Stimulated activated CD8-positive, alpha-beta memory T cell treated with anti-CD3 and anti-CD28 coated beads, Interleukin-7, amount 100 ng/mL, for 48 hours (primary cell): Measurements from ENCODE around the gene CYP4V2.

Experiments
- DNase-seq, 2 donors: peaks; one replicate each; pipeline ENCODE4 v3.0.0-alpha.2; 2020; ENCODE audit warnings: low read depth in 1 of 2; ENCODE audit errors: extremely low read depth in 1 of 2

The CYP4V2 gene

GRCh38 chr4:186191200-186192065, at the start of gene CYP4V2:
Gene CYP4V2, plus strand, starts transcription at chr4:186191567. Its CDS starts 257 bp downstream, at chr4:186191824.
- DNase-seq, result peak; percentile 75 to 81

GRCh38 chr4:186144198-186144945, 47.0 kb upstream of the CYP4V2 start:
- DNase-seq, result no peak

DNA sequence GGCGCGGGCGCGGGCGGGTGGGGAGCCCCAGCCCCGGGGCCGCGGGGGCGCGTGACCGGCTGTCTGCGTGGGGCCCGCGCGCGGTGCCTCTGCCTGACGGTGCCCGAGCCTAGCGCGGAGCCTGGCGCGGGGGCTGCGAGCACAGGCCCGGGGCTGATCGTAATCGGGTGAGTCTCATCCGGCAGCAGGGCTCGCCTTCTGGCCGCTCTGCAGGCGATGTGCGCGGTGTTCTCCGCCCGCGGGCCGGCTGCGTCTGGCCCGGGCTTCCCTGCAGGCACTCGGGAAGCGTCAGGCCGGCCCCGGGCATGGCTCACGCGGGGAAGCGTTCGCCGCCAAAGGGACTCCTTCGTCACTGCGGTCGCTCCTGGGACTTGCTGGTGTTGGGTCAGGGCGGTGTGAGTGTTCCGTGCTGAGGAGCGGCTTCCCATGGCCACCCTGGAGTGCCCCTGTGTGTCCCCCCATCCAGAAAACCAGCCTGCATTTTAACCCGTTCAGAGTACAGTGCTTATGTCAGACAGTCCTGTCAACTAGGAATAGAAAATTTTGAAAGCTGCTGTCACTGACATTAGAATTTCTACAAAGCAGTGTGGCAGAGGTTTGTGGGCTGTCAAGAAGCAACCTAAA, 46.3 kb upstream of the CYP4V2 start:
- no peak for DNase-seq

- no peak for DNase-seq
Observed at GRCh38 chr4:186146458-186146857, 44.9 kb upstream of the CYP4V2 start.

DNA sequence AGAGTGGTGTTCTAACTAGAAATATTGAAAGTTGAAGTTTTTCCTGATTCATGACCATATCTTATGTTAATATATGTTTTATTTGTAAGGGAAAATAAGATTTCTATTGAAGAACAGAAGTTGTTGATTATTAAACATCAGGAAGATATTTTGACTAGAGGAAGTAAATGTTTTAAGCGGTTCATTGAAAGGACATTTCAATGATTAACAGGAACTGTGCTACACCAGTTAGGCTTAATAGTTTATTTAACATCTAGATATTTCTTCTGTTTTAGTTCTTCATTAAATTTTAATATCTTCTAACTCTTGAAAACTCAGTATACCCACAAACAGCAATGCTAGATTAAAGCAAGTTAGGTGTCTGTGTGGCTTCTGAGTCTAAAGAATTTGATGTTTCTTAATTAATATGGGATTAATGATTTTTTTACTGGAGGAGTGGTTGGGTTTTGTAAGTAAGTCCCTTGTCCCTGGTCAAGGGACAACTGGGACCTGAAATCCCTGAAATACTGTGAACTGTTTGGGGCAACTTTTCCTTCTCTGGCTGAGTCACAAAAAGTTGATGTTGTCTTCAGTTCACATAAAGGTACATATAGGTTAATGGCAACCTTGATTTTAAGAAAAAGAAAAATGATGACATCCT, 42.9 kb upstream of the CYP4V2 start:
- no peak for DNase-seq

DNA sequence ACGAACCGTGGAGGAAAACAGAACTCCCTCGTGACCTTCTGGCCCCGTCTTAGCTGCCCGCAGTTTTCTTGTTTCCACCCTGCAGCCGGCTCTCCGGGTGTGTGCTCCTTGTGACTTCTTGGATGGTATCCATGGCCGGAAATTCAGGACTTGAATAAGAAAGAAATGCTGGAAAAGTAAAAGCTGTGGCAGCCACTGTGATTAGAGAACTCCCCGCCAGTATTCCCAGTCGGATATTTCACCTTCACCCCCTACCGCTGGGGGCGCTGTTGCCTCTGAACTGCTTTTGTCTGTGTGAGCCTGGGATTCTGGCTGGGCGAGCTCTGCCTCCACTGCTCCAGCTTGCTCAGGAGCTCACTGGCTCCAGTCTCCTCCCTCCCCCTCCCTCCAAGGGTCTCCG, 41.5 kb upstream of the CYP4V2 start:
- DNase-seq, result no peak

DNA sequence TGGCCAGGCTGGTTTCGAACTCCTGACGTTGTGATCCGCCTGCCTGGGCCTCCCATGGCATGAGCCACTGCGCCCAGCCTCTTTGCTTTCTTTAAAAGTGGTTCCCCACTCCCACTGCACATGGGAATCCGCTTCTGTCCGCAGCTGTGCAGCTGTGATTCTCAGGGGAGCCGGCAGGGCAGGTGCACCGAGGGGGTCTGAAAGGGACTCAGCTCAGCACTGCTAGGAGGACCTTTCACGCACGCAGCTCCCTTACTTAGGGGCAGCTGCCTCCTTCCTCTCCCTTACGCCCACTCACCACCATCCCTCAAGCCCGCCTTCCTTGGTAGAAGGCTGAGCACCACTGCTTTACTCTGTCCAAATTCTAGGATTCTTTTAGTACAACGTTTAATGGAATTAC, 40.4 kb upstream of the CYP4V2 start:
- DNase-seq, result no peak

GRCh38 chr4:186151499-186151898, 39.9 kb upstream of the CYP4V2 start:
- DNase-seq, result no peak

GRCh38 chr4:186158021-186158813, 33.1 kb upstream of the CYP4V2 start:
- DNase-seq, result no peak

DNA sequence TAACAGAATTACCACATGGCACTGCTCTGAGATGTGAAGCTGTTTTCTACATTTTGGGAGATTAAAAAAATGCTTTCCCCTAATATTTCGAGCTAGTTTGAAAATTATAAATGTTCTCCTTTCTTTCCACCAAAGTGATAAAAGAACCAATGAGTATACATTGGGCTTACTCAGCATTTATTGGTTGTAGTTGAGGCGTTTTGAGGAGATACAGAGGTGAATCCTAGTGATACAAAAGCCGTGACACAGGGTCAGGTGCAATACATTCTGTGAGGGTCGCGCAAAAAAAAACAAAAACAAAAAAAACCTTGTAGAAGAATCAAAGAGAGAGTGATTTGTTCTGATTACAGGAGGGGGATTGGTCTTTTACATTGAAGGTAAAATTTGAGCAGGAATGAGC, 32.4 kb upstream of the CYP4V2 start:
- DNase-seq, result no peak

DNA sequence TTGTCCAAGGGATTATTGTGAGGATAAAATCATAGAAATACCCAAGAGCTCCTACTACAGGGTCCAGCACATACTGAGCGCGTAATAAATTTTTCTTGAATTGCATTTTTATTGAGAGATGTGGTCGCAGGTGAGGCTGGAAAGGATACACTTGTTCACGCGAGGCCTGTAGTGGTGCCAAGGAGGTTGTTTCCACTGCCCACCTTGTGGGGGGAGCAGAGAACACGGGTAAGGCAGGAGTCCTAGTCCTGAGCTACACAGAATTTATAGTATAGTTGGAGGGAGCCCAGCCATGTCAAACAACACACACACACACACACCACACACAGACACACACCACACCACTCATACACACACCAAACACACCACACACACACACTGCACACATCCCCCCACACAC, 31.8 kb upstream of the CYP4V2 start:
- no peak for DNase-seq

DNA sequence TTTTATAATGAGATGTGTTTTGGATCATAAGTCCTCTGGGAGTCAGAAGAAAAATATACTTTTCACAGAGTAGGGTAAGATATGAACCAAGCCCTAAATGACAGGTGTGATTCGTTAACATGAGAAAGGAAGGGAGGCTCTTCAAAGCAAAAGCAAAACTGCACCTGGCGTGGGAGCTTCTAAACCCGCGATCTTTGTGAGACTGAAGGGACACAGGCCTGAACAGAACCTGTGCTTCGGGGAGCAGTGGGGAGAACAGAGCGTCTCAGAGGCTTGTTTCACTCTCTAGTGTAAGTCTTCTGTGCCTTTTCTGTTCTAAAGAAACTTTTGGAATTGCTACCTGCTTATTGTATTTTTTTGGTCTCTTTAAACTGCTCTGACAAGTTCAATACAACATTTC, 30.2 kb upstream of the CYP4V2 start:
- DNase-seq, result no peak

GRCh38 chr4:186166852-186167512, 24.4 kb upstream of the CYP4V2 start:
- no peak for DNase-seq

- DNase-seq, result no peak
Observed at GRCh38 chr4:186167605-186168004, 23.8 kb upstream of the CYP4V2 start.

DNA sequence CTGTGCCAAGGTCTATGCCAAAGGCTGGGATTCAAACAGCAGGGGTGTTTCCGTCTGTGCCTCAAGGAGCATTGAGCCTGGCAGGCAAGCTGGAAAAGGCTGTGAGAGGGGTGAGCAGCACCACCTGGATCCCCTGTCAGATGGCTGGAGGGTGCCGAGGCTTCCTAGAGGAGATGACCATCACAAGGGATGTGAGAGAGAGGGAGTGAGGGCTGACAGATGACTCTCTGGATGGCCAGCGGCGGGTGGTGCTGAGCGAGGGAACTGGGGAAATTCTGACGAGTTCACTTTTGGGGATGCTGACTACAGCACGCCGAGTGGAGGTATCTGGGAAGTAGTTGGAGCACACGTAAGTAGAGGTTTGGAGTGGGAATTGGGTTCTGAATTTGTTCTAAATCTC, 22.6 kb upstream of the CYP4V2 start:
- DNase-seq, result no peak

GRCh38 chr4:186169333-186169944, 21.9 kb upstream of the CYP4V2 start:
- no peak for DNase-seq

- no peak for DNase-seq
Observed at GRCh38 chr4:186169945-186170802, 21.2 kb upstream of the CYP4V2 start.

DNA sequence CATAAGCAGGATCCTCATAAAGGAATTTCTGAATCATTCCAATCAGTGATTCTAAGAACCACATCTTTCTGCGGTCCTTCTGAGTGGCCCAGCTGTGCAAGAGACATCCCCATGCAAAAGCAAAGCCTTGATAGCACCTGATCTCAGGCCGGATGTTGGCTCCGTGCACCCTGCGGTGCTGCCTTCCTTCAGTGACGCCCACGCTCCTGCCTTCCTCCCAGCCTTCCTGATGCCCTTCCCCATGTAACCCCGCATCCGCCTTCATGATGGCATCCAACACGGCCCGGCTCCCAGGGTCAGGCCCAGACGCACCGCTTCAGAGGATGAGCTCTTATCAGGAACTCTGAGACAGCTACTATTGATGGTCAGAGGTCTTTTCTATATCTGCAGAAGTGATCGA, 20.4 kb upstream of the CYP4V2 start:
- DNase-seq, result no peak

DNA sequence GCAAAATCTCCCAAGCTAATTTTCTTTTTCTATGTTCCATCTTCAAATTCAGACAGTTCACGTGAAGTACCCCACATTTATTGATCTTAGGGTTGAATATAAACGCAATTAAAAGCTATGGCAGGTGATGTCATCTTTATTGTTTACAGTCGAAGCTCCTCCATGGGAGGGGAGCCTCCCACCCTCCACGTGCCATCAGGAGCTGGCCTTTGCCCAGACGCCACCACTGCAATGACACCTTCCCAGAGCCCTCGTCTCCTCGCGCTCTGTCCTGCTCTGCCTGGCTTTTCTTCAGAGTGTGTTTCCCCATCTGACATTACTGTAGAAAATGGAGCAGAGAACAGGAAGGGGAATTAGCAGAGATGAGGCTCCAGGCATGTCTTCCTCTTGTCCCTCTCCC, 18.8 kb upstream of the CYP4V2 start:
- DNase-seq, result no peak
